Stimulated activated CD8-positive, alpha-beta memory T cell treated with anti-CD3 and anti-CD28 coated beads, Interleukin-15, amount 100 ng/mL, for 4 hours (primary cell): ENCODE measurements around the gene ZNF800.

Experiments used
- DNase-seq, 2 donors: peaks; one replicate each; pipeline ENCODE4 v3.0.0-alpha.2; 2020; ENCODE audit warnings: low read depth in 2 of 2

The ZNF800 gene

GRCh38 chr7:127348247-127348631 lies 44.3 kb downstream of the ZNF800 start:
- no peak for DNase-seq

- peak; percentile 29 to 61 for DNase-seq
Measured at GRCh38 chr7:127347567-127348246, 44.8 kb downstream of the ZNF800 start.

GRCh38 chr7:127346575-127347256 lies 45.8 kb downstream of the ZNF800 start:
- no peak for DNase-seq

DNA sequence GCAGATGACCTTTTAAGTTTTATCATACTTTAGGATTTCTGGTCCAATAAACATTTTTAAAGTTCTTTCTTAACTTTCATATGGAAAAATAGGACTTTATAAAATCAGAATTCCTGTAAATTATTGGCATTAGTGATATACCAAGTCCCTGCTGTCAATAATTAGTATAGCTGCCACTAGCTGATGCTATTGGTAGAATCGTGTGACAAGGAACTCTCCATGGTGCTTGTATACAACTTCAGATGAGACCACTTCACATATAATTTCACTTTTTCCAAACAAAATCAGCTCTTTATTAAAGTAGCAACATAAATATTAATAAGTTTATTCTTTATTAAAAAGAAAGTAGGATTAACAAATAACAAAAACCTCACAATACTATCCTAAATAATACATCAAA lies 49.9 kb downstream of the ZNF800 start:
- DNase-seq = no peak

DNA sequence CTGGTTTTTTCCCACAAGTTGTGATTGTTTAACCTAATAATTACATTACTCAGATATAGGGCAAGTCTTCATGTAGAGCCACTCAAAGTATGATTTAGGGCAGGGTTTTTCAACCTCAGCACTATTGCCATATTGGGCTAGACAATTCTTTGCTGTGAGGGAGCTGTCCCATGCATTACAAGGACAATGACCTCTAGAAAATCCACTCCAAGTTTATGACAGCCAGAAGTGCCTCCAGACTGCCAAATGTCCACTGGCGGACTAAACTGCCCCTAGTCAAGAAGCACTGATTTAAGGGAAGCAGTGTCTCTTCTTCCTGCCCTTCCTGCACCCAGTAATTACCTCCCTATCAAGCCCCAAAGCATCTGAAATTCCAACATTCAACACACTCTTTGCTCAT lies 54.4 kb downstream of the ZNF800 start:
- DNase-seq = no peak

DNA sequence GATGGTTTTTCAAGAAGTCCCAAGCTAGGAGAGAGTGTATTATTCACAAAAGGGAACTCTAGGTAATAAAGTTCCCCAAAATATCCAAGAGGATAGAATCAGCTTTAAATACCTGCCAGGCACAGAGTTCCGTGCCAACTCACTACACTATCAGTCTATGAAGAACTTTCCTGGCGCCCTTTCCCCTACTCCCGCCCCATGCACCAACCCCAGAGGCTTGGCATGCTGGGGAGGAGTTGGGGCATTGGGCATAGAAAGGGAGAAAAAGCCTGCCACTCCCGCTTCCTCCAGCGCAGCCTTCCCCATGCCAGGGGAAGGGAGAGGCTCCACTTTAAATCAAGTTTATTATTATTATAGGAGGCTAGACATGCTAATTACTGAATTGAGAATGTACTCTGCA lies 54.9 kb downstream of the ZNF800 start:
- no peak for DNase-seq

DNA sequence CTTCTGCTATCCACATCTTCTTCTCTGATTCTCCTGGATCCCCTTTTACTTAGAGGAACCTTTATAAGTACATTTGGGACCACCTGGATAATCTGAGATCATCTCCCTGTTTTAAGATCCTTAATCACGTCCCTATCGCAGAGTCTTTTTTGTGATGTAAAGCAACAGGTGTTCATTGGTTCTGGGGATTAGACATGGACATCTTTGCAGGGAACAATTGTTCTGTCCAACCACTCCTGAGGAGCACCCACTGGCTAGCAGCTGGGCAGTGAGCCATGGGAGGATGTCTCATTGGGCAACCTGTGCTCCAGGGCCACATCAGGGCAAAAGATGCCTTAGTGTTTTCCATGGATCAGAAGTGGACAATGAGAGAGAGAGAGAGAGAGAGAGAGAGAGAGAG lies 56.0 kb downstream of the ZNF800 start:
- DNase-seq = no peak

GRCh38 chr7:127332880-127333279 lies 59.6 kb downstream of the ZNF800 start:
- no peak for DNase-seq

- DNase-seq = no peak
Measured at GRCh38 chr7:127330070-127330469, 62.4 kb downstream of the ZNF800 start.

DNA sequence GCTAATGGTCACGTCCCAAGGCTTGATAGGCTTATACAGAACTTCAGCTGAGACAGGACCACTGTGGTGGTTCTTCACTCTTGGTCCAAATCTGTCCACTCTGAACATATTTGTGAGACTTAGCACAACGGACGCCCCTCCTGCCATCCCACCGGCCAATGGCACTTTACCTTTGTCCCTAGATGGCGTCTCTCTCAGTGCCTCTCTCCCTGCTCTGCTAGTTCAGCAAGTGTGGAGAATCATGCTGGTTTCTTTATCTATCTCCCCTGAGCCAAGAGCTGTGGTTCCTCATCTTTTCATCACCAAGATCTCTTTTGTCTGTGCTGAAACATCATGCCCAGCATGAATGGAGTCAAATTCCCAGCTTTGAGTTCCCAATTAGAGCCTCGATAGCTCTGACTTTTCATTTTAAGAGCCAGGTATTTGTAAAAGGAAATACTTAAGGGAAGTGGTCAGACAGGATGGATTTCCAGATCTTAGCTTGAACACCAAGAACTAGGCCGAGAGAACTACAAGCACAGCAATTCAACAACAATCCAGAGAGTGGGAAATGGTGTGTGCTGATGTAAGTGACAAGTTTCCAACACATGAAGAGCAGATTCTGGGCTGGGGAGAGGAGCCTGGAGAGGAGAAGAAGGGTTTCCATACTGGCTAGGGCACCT lies 69.5 kb downstream of the ZNF800 start:
- no peak for DNase-seq

GRCh38 chr7:127322351-127322750 lies 70.2 kb downstream of the ZNF800 start:
- no peak for DNase-seq

- DNase-seq = no peak
Measured at GRCh38 chr7:127320974-127321373, 71.5 kb downstream of the ZNF800 start.
